GM12878 (cell line): ENCODE measurements around the gene TCERG1. TPM values are rescaled to one million over a fixed set of nuclear protein-coding genes. Genes with fewer than 3 reads are reported as not detected.

Experiments used
- ATAC-seq: fragments of 200-7000 bp; cut with Tn5 transposase; 3 replicates; pipeline ENCODE4 v1.9.1; 2020; ENCODE audit warnings: mild to moderate bottlenecking, moderate library complexity
- BruUV-seq: library from RNA; stranded (reverse); fragments of 400-500 nt; replicated peaks from 2 replicates; lab custom pipeline; 2021; lab: Mats Ljungman, UMichigan
- CTCF ChIA-PET: fragments of 300-600 bp; sonication (Branson Sonifier 250); formaldehyde crosslinking; extraction: SDS; loops from one replicate; lab custom pipeline; 2021; ENCODE audit warnings: inconsistent platforms; lab: Yijun Ruan, JAX
- POLR2A ChIA-PET: fragments of 350-600 bp; formaldehyde crosslinking; extraction: SDS; loops from one replicate; lab custom pipeline; 2021; ENCODE audit warnings: inconsistent platforms; lab: Charles Lee
- RAD21 ChIA-PET: fragments of 300-600 bp; sonication (Branson Sonifier 250); formaldehyde crosslinking; loops from one replicate; lab custom pipeline; 2023; ENCODE audit warnings: antibody characterized with exemption; ENCODE audit not compliant: unreplicated experiment; lab: Charles Lee
- SMC1A ChIA-PET: fragments of 300-600 bp; sonication (Branson Sonifier 250); formaldehyde crosslinking; loops from one replicate; lab custom pipeline; 2023; ENCODE audit not compliant: unreplicated experiment, uncharacterized antibody; lab: Charles Lee
- DNase-seq: peaks from one replicate; pipeline ENCODE4 v3.0.0-alpha.2; 2011; ENCODE audit warnings: low read depth, low spot score
- FAIRE-seq: peaks from 3 replicates; lab custom pipeline; 2011; peaks lifted over from hg19 to GRCh38; lab: Jason Lieb, UNC
- H2AFZ ChIP-seq: 2 replicates; pipeline ENCODE4 v1.6.0; 2011; ENCODE audit warnings: low read depth, low read length, control low read depth; ENCODE audit not compliant: control insufficient read depth
- H3K27ac ChIP-seq: 2 replicates; pipeline ENCODE4 v1.5.1; 2011; ENCODE audit warnings: control low read depth; ENCODE audit not compliant: control insufficient read depth, insufficient read depth
- H3K27me3 ChIP-seq, 2 experiments: replicated peaks in 1 of 2; 2 replicates each; pipeline versions ENCODE4 v1.6.0 to v1.6.1; 2011; ENCODE audit warnings: low read length in 1 of 2; ENCODE audit not compliant: control insufficient read depth in 2 of 2, insufficient read depth in 2 of 2
- H3K36me3 ChIP-seq, 2 experiments: 2 replicates each; pipeline ENCODE4 v1.5.1; 2011; ENCODE audit warnings: low read length in 1 of 2; ENCODE audit not compliant: control insufficient read depth in 2 of 2, insufficient read depth in 2 of 2
- H3K4me1 ChIP-seq: 2 replicates; pipeline ENCODE4 v1.6.1; 2011; ENCODE audit warnings: mild to moderate bottlenecking, low read length, moderate library complexity, mixed read lengths; ENCODE audit not compliant: control insufficient read depth, insufficient read depth
- H3K4me2 ChIP-seq: 2 replicates; pipeline ENCODE4 v1.6.0; 2011; ENCODE audit warnings: control low read depth; ENCODE audit not compliant: control insufficient read depth, insufficient read depth
- H3K4me3 ChIP-seq: fragments of 200-600 bp; sonication (generic); 2 replicates; pipeline ENCODE4 v1.5.1; 2016
- H3K79me2 ChIP-seq: 2 replicates; pipeline ENCODE4 v1.6.0; 2011; ENCODE audit warnings: low read length; ENCODE audit not compliant: control insufficient read depth, insufficient read depth
- H3K9ac ChIP-seq: 2 replicates; pipeline ENCODE4 v1.8.0; 2011; ENCODE audit warnings: low read length, control low read depth, mixed read lengths; ENCODE audit not compliant: control insufficient read depth, insufficient read depth
- H3K9me3 ChIP-seq: replicated peaks from 3 replicates; pipeline ENCODE4 v1.5.1; 2011; ENCODE audit warnings: mild to moderate bottlenecking, low read length; ENCODE audit not compliant: control insufficient read depth, insufficient read depth
- H4K20me1 ChIP-seq: 2 replicates; pipeline ENCODE4 v1.6.0; 2011; ENCODE audit not compliant: control insufficient read depth, insufficient read depth
- BMI1 ChIP-seq: fragments of 450-650 bp; IDR thresholded peaks from 2 replicates; pipeline ENCODE4 v1.6.1; 2016; ENCODE audit warnings: mild to moderate bottlenecking, moderate library complexity, borderline replicate concordance
- CREB1 ChIP-seq: IDR thresholded peaks from 2 replicates; pipeline ENCODE4 v1.6.1; 2012; ENCODE audit warnings: low read depth, mild to moderate bottlenecking, inconsistent platforms
- EED ChIP-seq: sonication (generic); IDR thresholded peaks from 2 replicates; pipeline ENCODE4 v1.6.1; 2016; ENCODE audit warnings: antibody characterized with exemption, low read depth
- EZH2 ChIP-seq: IDR thresholded peaks from 2 replicates; pipeline ENCODE4 v1.6.1; 2012; ENCODE audit warnings: low read depth, mild to moderate bottlenecking, control low read depth, inconsistent platforms, low read length, borderline replicate concordance; ENCODE audit not compliant: control insufficient read depth
- FOS ChIP-seq: IDR thresholded peaks from 3 replicates; pipeline ENCODE4 v1.6.1; 2011; ENCODE audit warnings: borderline replicate concordance; ENCODE audit not compliant: insufficient read length; ENCODE audit errors: extremely low read depth
- JUND ChIP-seq: IDR thresholded peaks from 2 replicates; pipeline ENCODE4 v1.6.1; 2012; ENCODE audit warnings: low read depth, mild to moderate bottlenecking, low read length, improper control_type of control experiment, moderate library complexity
- POLR2A ChIP-seq: IDR thresholded peaks from 2 replicates; pipeline ENCODE4 v1.6.1; 2011; ENCODE audit warnings: low read depth, mild to moderate bottlenecking, low read length
- POLR2AphosphoS2 ChIP-seq: IDR thresholded peaks from 2 replicates; pipeline ENCODE4 v1.6.1; 2011; ENCODE audit warnings: low read depth, mild to moderate bottlenecking, low read length, improper control_type of control experiment, moderate library complexity
- SREBF1 ChIP-seq: IDR thresholded peaks from 2 replicates; pipeline ENCODE4 v1.6.1; 2012; ENCODE audit warnings: mild to moderate bottlenecking, low read length
- ZNF274 ChIP-seq: IDR thresholded peaks from one replicate; pipeline ENCODE4 v1.8.0; 2011; ENCODE audit not compliant: insufficient read length, insufficient read depth
- WGBS: methylation state at CpG from one replicate; pipeline ENCODE4 v1.1.6; 2016; ENCODE audit warnings: low lambda C conversion rate; ENCODE audit not compliant: insufficient replicate concordance, insufficient coverage; ENCODE audit errors: missing lambda C conversion rate; 5-methylcytosine and 5-hydroxymethylcytosine counted together
- in situ Hi-C: fragments of 300-500 bp; cut with MboI; formaldehyde crosslinking; loops from 9 replicates; pipeline ENCODE4 v1.14.3; 2018; ENCODE audit warnings: mixed read lengths
- intact Hi-C: fragments of 100-400 bp; cut with micrococcal nuclease; formaldehyde crosslinking; loops from one replicate; pipeline ENCODE4 v1.14.2; 2022; ENCODE audit not compliant: unreplicated experiment
- polyA plus RNA-seq, 11 experiments: library from polyadenylated mRNA; depleted of rRNA in 4 of 11; unstranded in 6 of 11; stranded (reverse) in 5 of 11; fragments of >200 nt; fragmentation: Nextera tagmentation in 4 of 11; fragmentation: Illumina TruSeq in 1 of 11; extraction: Ambion mirVana in 4 of 11; extraction: Trizol in 1 of 11; gene quantifications; 1 replicate in 1 of 11; 2 replicates in 10 of 11; pipeline versions ENCODE4 v1.2.1 to v1.2.3, GENCODE V29; 2011 to 2016; ENCODE audit warnings: inconsistent platforms in 2 of 11, missing spikeins in 2 of 11, low read depth in 1 of 11
- total RNA-seq, 4 experiments: library from RNA; depleted of rRNA in 3 of 4; stranded (reverse); fragments of >200 nt in 3 of 4; fragmentation: Illumina TruSeq in 1 of 4; extraction: Trizol in 1 of 4; gene quantifications; 2 replicates each; pipeline versions ENCODE4 v1.2.1 to v1.2.3, GENCODE V29; 2013 to 2021
- TF ChIP-seq, protein P1 (sequence below): fragments of 450-650 bp; IDR thresholded peaks from 2 replicates; pipeline ENCODE4 v1.6.1; 2017; ENCODE audit warnings: low read depth, mild to moderate bottlenecking, moderate library complexity
- TF ChIP-seq, protein P2 (sequence below): fragments of 450-650 bp; IDR thresholded peaks from 2 replicates; pipeline ENCODE4 v1.6.1; 2016; ENCODE audit warnings: mild to moderate bottlenecking, moderate library complexity, borderline replicate concordance

TCERG1 gene
- total and polyA plus RNA-seq, 10 of the 15 experiments (the other 5 are each of a cell fraction or from before 2014, with no cell fraction given): 51.5 to 131 (median 91.6) TPM

DNA sequence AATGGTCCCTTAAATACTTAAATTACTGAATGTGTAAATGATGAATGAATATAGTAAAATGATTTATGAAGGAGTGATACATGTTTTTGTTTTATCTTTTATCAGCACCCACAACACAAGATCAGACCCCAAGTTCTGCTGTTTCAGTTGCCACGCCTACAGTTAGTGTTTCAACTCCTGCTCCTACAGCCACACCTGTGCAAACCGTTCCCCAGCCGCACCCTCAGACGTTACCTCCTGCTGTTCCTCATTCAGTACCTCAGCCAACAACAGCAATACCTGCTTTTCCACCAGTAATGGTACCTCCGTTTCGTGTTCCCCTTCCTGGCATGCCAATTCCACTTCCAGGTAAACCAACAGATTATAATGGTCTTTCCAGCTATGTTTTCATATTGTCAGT lies 16.3 kb downstream of the TCERG1 start:
- ATAC-seq (no peak), DNase-seq (no peak), FAIRE-seq (no peak)
- Histone ChIP-seq H3K27ac (no peak overlapping the region), H3K27me3 (no peaks in the 10 kb centered on the region), H2AFZ (no peak overlapping the region), H3K4me2 (no peak overlapping the region), H3K4me1 (no peaks in the 10 kb centered on the region), H3K9ac (no peak overlapping the region), H3K9me3 (no peaks in the 10 kb centered on the region), H3K4me3 (no peak overlapping the region), H3K36me3 (peaks cover 7 to 32% of the 10 kb centered on the region in 2 experiments), H3K79me2 (peaks cover 17% of the 10 kb centered on the region), H4K20me1 (no peaks in the 10 kb centered on the region)
- in situ Hi-C loops: loop anchor here (25.0 kb wide), 1 partner anchor 1949 kb away; no protein-coding TSS in a partner anchor
- ChIA-PET POLR2A (no interaction called here), RAD21 (no interaction called here), SMC1A (no interaction called here), CTCF (interaction anchor here (0.6 to 1.8 kb wide), 3 partner anchors 8 to 395 kb away, joined by 3 to 4 read pairs (median 4); no protein-coding TSS in a partner anchor)
- intact Hi-C loops: no loop called here
- WGBS: 93% methylated on average over 6 of the region's 6 CpGs
- TF ChIP-seq BMI1 (no peak), EED (no peak), POLR2AphosphoS2 (no peak), ZNF274 (no peak), JUND (no peak), EZH2 (no peak), POLR2A (no peak), FOS (no peak), CREB1 (no peak), SREBF1 (no peak)
- TF ChIP-seq, protein P1, sequence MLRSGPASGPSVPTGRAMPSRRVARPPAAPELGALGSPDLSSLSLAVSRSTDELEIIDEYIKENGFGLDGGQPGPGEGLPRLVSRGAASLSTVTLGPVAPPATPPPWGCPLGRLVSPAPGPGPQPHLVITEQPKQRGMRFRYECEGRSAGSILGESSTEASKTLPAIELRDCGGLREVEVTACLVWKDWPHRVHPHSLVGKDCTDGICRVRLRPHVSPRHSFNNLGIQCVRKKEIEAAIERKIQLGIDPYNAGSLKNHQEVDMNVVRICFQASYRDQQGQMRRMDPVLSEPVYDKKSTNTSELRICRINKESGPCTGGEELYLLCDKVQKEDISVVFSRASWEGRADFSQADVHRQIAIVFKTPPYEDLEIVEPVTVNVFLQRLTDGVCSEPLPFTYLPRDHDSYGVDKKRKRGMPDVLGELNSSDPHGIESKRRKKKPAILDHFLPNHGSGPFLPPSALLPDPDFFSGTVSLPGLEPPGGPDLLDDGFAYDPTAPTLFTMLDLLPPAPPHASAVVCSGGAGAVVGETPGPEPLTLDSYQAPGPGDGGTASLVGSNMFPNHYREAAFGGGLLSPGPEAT: no peak
- TF ChIP-seq, protein P2, sequence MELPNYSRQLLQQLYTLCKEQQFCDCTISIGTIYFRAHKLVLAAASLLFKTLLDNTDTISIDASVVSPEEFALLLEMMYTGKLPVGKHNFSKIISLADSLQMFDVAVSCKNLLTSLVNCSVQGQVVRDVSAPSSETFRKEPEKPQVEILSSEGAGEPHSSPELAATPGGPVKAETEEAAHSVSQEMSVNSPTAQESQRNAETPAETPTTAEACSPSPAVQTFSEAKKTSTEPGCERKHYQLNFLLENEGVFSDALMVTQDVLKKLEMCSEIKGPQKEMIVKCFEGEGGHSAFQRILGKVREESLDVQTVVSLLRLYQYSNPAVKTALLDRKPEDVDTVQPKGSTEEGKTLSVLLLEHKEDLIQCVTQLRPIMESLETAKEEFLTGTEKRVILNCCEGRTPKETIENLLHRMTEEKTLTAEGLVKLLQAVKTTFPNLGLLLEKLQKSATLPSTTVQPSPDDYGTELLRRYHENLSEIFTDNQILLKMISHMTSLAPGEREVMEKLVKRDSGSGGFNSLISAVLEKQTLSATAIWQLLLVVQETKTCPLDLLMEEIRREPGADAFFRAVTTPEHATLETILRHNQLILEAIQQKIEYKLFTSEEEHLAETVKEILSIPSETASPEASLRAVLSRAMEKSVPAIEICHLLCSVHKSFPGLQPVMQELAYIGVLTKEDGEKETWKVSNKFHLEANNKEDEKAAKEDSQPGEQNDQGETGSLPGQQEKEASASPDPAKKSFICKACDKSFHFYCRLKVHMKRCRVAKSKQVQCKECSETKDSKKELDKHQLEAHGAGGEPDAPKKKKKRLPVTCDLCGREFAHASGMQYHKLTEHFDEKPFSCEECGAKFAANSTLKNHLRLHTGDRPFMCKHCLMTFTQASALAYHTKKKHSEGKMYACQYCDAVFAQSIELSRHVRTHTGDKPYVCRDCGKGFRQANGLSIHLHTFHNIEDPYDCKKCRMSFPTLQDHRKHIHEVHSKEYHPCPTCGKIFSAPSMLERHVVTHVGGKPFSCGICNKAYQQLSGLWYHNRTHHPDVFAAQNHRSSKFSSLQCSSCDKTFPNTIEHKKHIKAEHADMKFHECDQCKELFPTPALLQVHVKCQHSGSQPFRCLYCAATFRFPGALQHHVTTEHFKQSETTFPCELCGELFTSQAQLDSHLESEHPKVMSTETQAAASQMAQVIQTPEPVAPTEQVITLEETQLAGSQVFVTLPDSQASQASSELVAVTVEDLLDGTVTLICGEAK: no peak
- no TSS peak for BruUV-seq
